GM23248 (cell line): ENCODE results near the gene CHST9.

ENCODE experiments used
- EZH2 ChIP-seq: fragments of 200-600 bp; sonication (generic); IDR thresholded peaks from 2 replicates; pipeline ENCODE4 v1.6.1; 2018; ENCODE audit warnings: antibody characterized with exemption, mild to moderate bottlenecking; ENCODE audit not compliant: insufficient read depth, poor library complexity, severe bottlenecking
- EZH2phosphoT487 ChIP-seq: fragments of 200-600 bp; sonication (generic); IDR thresholded peaks from 2 replicates; pipeline ENCODE4 v1.6.1; 2018; ENCODE audit warnings: antibody characterized with exemption, moderate library complexity, mild to moderate bottlenecking, low read depth; ENCODE audit not compliant: insufficient read depth

GRCh38 chr18:26948703-26949102, 236.4 kb downstream of the CHST9 start:
- TF ChIP-seq EZH2 = no peak
- no peak for TF ChIP-seq EZH2phosphoT487
